Kidney epithelial cell (primary cell): ENCODE measurements around the gene FGFBP2. TPM values are rescaled to one million over a fixed set of nuclear protein-coding genes. Genes with fewer than 3 reads are reported as not detected.

Experiments used
- DNase-seq: peaks from one replicate; pipeline ENCODE4 v3.0.0-alpha.2; 2010; ENCODE audit warnings: low read depth
- H3K27me3 ChIP-seq: 2 replicates; pipeline ENCODE4 v1.6.0; 2011; ENCODE audit warnings: low read length; ENCODE audit not compliant: control insufficient read depth, insufficient read depth
- H3K36me3 ChIP-seq: 2 replicates; pipeline ENCODE4 v1.5.1; 2011; ENCODE audit warnings: low read length; ENCODE audit not compliant: control insufficient read depth, insufficient read depth
- H3K4me3 ChIP-seq: 2 replicates; pipeline ENCODE4 v1.5.1; 2011; ENCODE audit warnings: low read depth, mild to moderate bottlenecking, control low read depth, low read length
- CTCF ChIP-seq: IDR thresholded peaks from 2 replicates; pipeline ENCODE4 v1.5.1; 2011; ENCODE audit warnings: mild to moderate bottlenecking, moderate library complexity, low read length, control low read depth, inconsistent platforms; ENCODE audit not compliant: insufficient read depth, poor library complexity, severe bottlenecking
- total RNA-seq: library from RNA; depleted of rRNA; stranded (reverse); fragments of >200 nt; gene quantifications from 2 replicates; pipeline ENCODE4 v1.2.3, GENCODE V29; 2015

The FGFBP2 gene
- total RNA-seq, 1 donor from 2014 or later, result not detected

- TF ChIP-seq CTCF, result no peak
- no peaks in the 10 kb centered on the region for H3K27me3 ChIP-seq
Measured at GRCh38 chr4:15990570-15991285, 27.8 kb upstream of the FGFBP2 start.

DNA sequence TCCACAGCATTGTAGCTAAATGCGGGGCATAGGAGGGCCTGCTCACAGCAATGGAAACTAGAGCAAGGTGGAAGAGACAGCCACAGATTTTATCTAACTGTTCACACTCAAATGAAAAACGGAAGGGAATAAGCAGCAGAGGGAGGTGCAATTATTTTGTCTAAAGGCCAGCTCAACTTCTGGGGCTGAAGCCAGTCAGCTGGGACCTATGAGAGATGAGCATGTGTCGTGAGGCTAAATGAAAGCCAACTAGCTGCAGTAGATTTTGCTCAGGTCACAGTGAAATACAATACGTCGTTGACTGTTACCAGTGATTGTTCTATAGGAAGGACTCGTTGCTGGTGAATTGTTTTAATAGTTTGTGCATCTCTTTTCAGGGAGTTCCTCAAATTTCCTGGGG lies 26.4 kb upstream of the FGFBP2 start:
- Histone ChIP-seq H3K36me3 (no peaks in the 10 kb centered on the region), H3K4me3 (no peak overlapping the region), H3K27me3 (no peaks in the 10 kb centered on the region)
- TF ChIP-seq CTCF, result no peak
- DNase-seq, result no peak

More at GRCh38 chr4:15990570-15991285, 27.8 kb upstream of the FGFBP2 start:
- DNase-seq, result no peak
- H3K4me3 ChIP-seq, result no peak overlapping the region
- H3K36me3 ChIP-seq, result no peaks in the 10 kb centered on the region

- Histone ChIP-seq H3K36me3 (no peaks in the 10 kb centered on the region), H3K27me3 (no peaks in the 10 kb centered on the region), H3K4me3 (no peak overlapping the region)
- TF ChIP-seq CTCF, result no peak
- DNase-seq, result no peak
Measured at GRCh38 chr4:15988222-15988621, 25.2 kb upstream of the FGFBP2 start.

GRCh38 chr4:15986907-15987306 lies 23.9 kb upstream of the FGFBP2 start:
- H3K36me3 ChIP-seq, result no peaks in the 10 kb centered on the region
- no peak for DNase-seq
- H3K27me3 ChIP-seq, result no peaks in the 10 kb centered on the region
- no peak for TF ChIP-seq CTCF
- H3K4me3 ChIP-seq, result no peak overlapping the region

GRCh38 chr4:15983610-15984009 lies 20.6 kb upstream of the FGFBP2 start:
- no peak for TF ChIP-seq CTCF
- no peak for DNase-seq
- Histone ChIP-seq H3K36me3 (no peaks in the 10 kb centered on the region), H3K4me3 (no peak overlapping the region), H3K27me3 (no peaks in the 10 kb centered on the region)
